Activated CD4-positive, alpha-beta T cell treated with anti-CD3 and anti-CD28 coated beads, Interleukin-2, amount 10 ng/mL, durations not matched to agents 7 days and 5 days (primary cell): ENCODE results near the gene MAPRE2. TPM values are rescaled to one million over a fixed set of nuclear protein-coding genes. Genes with fewer than 3 reads are reported as not detected.

Experiments
- CTCF ChIA-PET: fragments of 350-600 bp; sonication (Branson Sonifier 250); formaldehyde crosslinking; loops from one replicate; lab custom pipeline; 2021; ENCODE audit warnings: antibody characterized with exemption; lab: Charles Lee
- POLR2A ChIA-PET: fragments of 350-600 bp; sonication (Branson Sonifier 250); formaldehyde crosslinking; loops from one replicate; lab custom pipeline; 2021; ENCODE audit warnings: antibody characterized with exemption; lab: Charles Lee
- DNase-seq: peaks from one replicate; pipeline ENCODE4 v3.0.0-alpha.2; 2020
- H3K27ac Mint-ChIP-seq: one replicate; pipeline ENCODE4 v1.8.0; 2021; ENCODE audit warnings: mild to moderate bottlenecking, moderate library complexity, mixed read lengths
- H3K27me3 Mint-ChIP-seq: one replicate; pipeline ENCODE4 v1.8.0; 2021; ENCODE audit warnings: mixed read lengths
- H3K36me3 Mint-ChIP-seq: one replicate; pipeline ENCODE4 v1.8.0; 2021; ENCODE audit warnings: low read depth, mixed read lengths
- H3K4me1 Mint-ChIP-seq: one replicate; pipeline ENCODE4 v1.8.0; 2021; ENCODE audit warnings: mixed read lengths
- H3K4me3 Mint-ChIP-seq: one replicate; pipeline ENCODE4 v1.8.0; 2021; ENCODE audit warnings: mild to moderate bottlenecking, moderate library complexity, mixed read lengths
- H3K9me3 Mint-ChIP-seq: one replicate; pipeline ENCODE4 v1.8.0; 2021; ENCODE audit warnings: mixed read lengths
- total RNA-seq, 2 experiments: library from RNA; stranded (reverse); gene quantifications; one replicate each; pipeline ENCODE4 v1.2.3, GENCODE V29; 2021

Gene MAPRE2
- total RNA-seq, 2 experiments from 2014 or later: 48.6 to 61.9 TPM

GRCh38 chr18:35051641-35052377, 10.6 kb downstream of the MAPRE2 start:
- Mint-ChIP-seq H3K4me1 (peaks cover 46% of the 10 kb centered on the region), H3K27ac (no peak overlapping the region), H3K9me3 (peaks cover 6% of the 10 kb centered on the region), H3K27me3 (no peaks in the 10 kb centered on the region), H3K36me3 (peaks cover 27% of the 10 kb centered on the region), H3K4me3 (no peak overlapping the region)
- CTCF ChIA-PET: interaction anchor here (0.6 kb wide), 1 partner anchor 1284 kb away, joined by 3 read pairs; no protein-coding TSS in a partner anchor
- DNase-seq: no peak
- POLR2A ChIA-PET: no interaction called here

- Mint-ChIP-seq H3K36me3 (peaks cover 22% of the 10 kb centered on the region), H3K4me3 (no peak overlapping the region), H3K4me1 (peaks cover 29% of the 10 kb centered on the region), H3K9me3 (peaks cover 4% of the 10 kb centered on the region), H3K27me3 (no peaks in the 10 kb centered on the region), H3K27ac (no peak overlapping the region)
- POLR2A ChIA-PET: no interaction called here
- CTCF ChIA-PET: no interaction called here
- DNase-seq: no peak
These were observed 13.2 kb downstream of the MAPRE2 start for GRCh38 chr18:35054401-35054800.

- Mint-ChIP-seq H3K4me3 (no peak overlapping the region), H3K4me1 (peaks cover 23% of the 10 kb centered on the region)
These were observed 13.9 kb downstream of the MAPRE2 start for GRCh38 chr18:35055105-35055504.

GRCh38 chr18:35055726-35056125, 14.5 kb downstream of the MAPRE2 start:
- H3K27me3 Mint-ChIP-seq: no peaks in the 10 kb centered on the region
- no peak for DNase-seq
- H3K4me1 Mint-ChIP-seq: peaks cover 16% of the 10 kb centered on the region
- peaks cover 21% of the 10 kb centered on the region for H3K36me3 Mint-ChIP-seq
- H3K4me3 Mint-ChIP-seq: no peak overlapping the region
- POLR2A ChIA-PET: no interaction called here
- H3K9me3 Mint-ChIP-seq: peaks cover 4% of the 10 kb centered on the region
- H3K27ac Mint-ChIP-seq: no peak overlapping the region
- CTCF ChIA-PET: no interaction called here

More at GRCh38 chr18:35055105-35055504, 13.9 kb downstream of the MAPRE2 start:
- peaks cover 4% of the 10 kb centered on the region for H3K9me3 Mint-ChIP-seq
- H3K27me3 Mint-ChIP-seq: no peaks in the 10 kb centered on the region
- H3K36me3 Mint-ChIP-seq: peaks cover 22% of the 10 kb centered on the region
- ChIA-PET POLR2A (no interaction called here), CTCF (no interaction called here)
- H3K27ac Mint-ChIP-seq: no peak overlapping the region
- no peak for DNase-seq

GRCh38 chr18:35059280-35059927, 18.2 kb downstream of the MAPRE2 start:
- H3K27me3 Mint-ChIP-seq: no peaks in the 10 kb centered on the region
- H3K9me3 Mint-ChIP-seq: peaks cover 3% of the 10 kb centered on the region
- peaks cover 5% of the 10 kb centered on the region for H3K36me3 Mint-ChIP-seq
- no peak overlapping the region for H3K27ac Mint-ChIP-seq
- peaks cover under 1% of the 10 kb centered on the region for H3K4me1 Mint-ChIP-seq
- POLR2A ChIA-PET: interaction anchor here (0.8 kb wide), 1 partner anchor 1124 kb away, joined by 4 read pairs; no protein-coding TSS in a partner anchor
- H3K4me3 Mint-ChIP-seq: no peak overlapping the region
- CTCF ChIA-PET: interaction anchor here (1.4 kb wide), 1 partner anchor 15 kb away, joined by 3 read pairs; no protein-coding TSS in a partner anchor
- no peak for DNase-seq

- Mint-ChIP-seq H3K27me3 (no peaks in the 10 kb centered on the region), H3K36me3 (no peaks in the 10 kb centered on the region), H3K27ac (no peak overlapping the region), H3K4me3 (no peak overlapping the region), H3K4me1 (peaks cover 3% of the 10 kb centered on the region), H3K9me3 (no peaks in the 10 kb centered on the region)
- ChIA-PET CTCF (interaction anchor here (1.1 kb wide), 1 partner anchor 24 kb away, joined by 3 read pairs; no protein-coding TSS in a partner anchor), POLR2A (interaction anchor here (0.8 kb wide), 1 partner anchor 1123 kb away, joined by 4 read pairs; no protein-coding TSS in a partner anchor)
- DNase-seq: no peak
These were observed 19.1 kb downstream of the MAPRE2 start for GRCh38 chr18:35060122-35060815.

GRCh38 chr18:35061336-35061735, 20.1 kb downstream of the MAPRE2 start:
- no peaks in the 10 kb centered on the region for H3K27me3 Mint-ChIP-seq
- peaks cover 3% of the 10 kb centered on the region for H3K4me1 Mint-ChIP-seq
- H3K36me3 Mint-ChIP-seq: no peaks in the 10 kb centered on the region
- no peak for DNase-seq
- ChIA-PET CTCF (interaction anchor here (1.1 kb wide), 1 partner anchor 23 kb away, joined by 3 read pairs; no protein-coding TSS in a partner anchor), POLR2A (no interaction called here)
- no peak overlapping the region for H3K27ac Mint-ChIP-seq
- H3K9me3 Mint-ChIP-seq: no peaks in the 10 kb centered on the region
- no peak overlapping the region for H3K4me3 Mint-ChIP-seq

GRCh38 chr18:35061804-35062203, 20.6 kb downstream of the MAPRE2 start:
- H3K4me1 Mint-ChIP-seq: peaks cover 3% of the 10 kb centered on the region
- H3K4me3 Mint-ChIP-seq: no peak overlapping the region
- H3K9me3 Mint-ChIP-seq: no peaks in the 10 kb centered on the region
- ChIA-PET CTCF (no interaction called here), POLR2A (no interaction called here)
- no peaks in the 10 kb centered on the region for H3K27me3 Mint-ChIP-seq
- DNase-seq: no peak
- H3K27ac Mint-ChIP-seq: no peak overlapping the region
- H3K36me3 Mint-ChIP-seq: no peaks in the 10 kb centered on the region

GRCh38 chr18:35062408-35062807, 21.2 kb downstream of the MAPRE2 start:
- H3K27ac Mint-ChIP-seq: no peak overlapping the region
- H3K36me3 Mint-ChIP-seq: peaks cover 3% of the 10 kb centered on the region
- no peak for DNase-seq
- peaks cover 7% of the 10 kb centered on the region for H3K4me1 Mint-ChIP-seq
- ChIA-PET CTCF (no interaction called here), POLR2A (no interaction called here)
- H3K9me3 Mint-ChIP-seq: no peaks in the 10 kb centered on the region
- H3K27me3 Mint-ChIP-seq: no peaks in the 10 kb centered on the region
- H3K4me3 Mint-ChIP-seq: no peak overlapping the region

- POLR2A ChIA-PET: no interaction called here
- CTCF ChIA-PET: interaction anchor here (0.6 to 1.2 kb wide), 2 partner anchors 20 to 193 kb away, joined by 3 read pairs; no protein-coding TSS in a partner anchor
- Mint-ChIP-seq H3K36me3 (peaks cover 3% of the 10 kb centered on the region), H3K27ac (no peak overlapping the region), H3K4me3 (no peak overlapping the region), H3K27me3 (no peaks in the 10 kb centered on the region), H3K9me3 (no peaks in the 10 kb centered on the region), H3K4me1 (peaks cover 7% of the 10 kb centered on the region)
- DNase-seq: no peak
These were observed 22.9 kb downstream of the MAPRE2 start for GRCh38 chr18:35063875-35064690.

GRCh38 chr18:35067454-35067853, 26.2 kb downstream of the MAPRE2 start:
- ChIA-PET CTCF (no interaction called here), POLR2A (no interaction called here)
- no peak overlapping the region for H3K4me3 Mint-ChIP-seq
- DNase-seq: no peak
- no peaks in the 10 kb centered on the region for H3K9me3 Mint-ChIP-seq
- peaks cover 18% of the 10 kb centered on the region for H3K36me3 Mint-ChIP-seq
- H3K27ac Mint-ChIP-seq: no peak overlapping the region
- H3K4me1 Mint-ChIP-seq: peaks cover 11% of the 10 kb centered on the region
- no peaks in the 10 kb centered on the region for H3K27me3 Mint-ChIP-seq

- Mint-ChIP-seq H3K27me3 (no peaks in the 10 kb centered on the region), H3K4me1 (peaks cover 8% of the 10 kb centered on the region), H3K9me3 (no peaks in the 10 kb centered on the region), H3K36me3 (peaks cover 24% of the 10 kb centered on the region), H3K27ac (no peak overlapping the region), H3K4me3 (no peak overlapping the region)
- DNase-seq: no peak
- ChIA-PET POLR2A (no interaction called here), CTCF (no interaction called here)
These were observed 30.6 kb downstream of the MAPRE2 start for GRCh38 chr18:35071819-35072247.
